Esophagus mucosa (tissue), 1 donor: ENCODE results near the gene CDK8. TPM values are rescaled to one million over a fixed set of nuclear protein-coding genes. Genes with fewer than 3 reads are reported as not detected.

Experiments
- ATAC-seq: fragments of 200-7000 bp; cut with Tn5 transposase; one replicate; pipeline ENCODE4 v1.9.1; 2020
- total RNA-seq: library from RNA; stranded (reverse); gene quantifications from one replicate; pipeline ENCODE4 v1.2.4, GENCODE V29; 2023
- donor health status: DM: yes; HTN: yes; CAD: no.

Gene CDK8
- total RNA-seq, 1 donor from 2014 or later, result 7.7 TPM

GRCh38 chr13:26449063-26449848, 195.3 kb downstream of the CDK8 start:
- no peak for ATAC-seq

Other genes starting within 250 kb of the CDK8 start
- 0.16 TPM for gene SHISA2, start 202.1 kb upstream of the CDK8 start, total RNA-seq
- gene RNF6, start 31.8 kb upstream of the CDK8 start, total RNA-seq, result 28.9 TPM